Hepatocyte (in vitro differentiated cells): Measurements from ENCODE around the gene VASN.

Experiments
- CTCF ChIP-seq: fragments of 200-600 bp; sonication (generic); IDR thresholded peaks from 2 replicates; pipeline ENCODE4 v1.5.1; 2016; ENCODE audit warnings: antibody characterized with exemption, mild to moderate bottlenecking; ENCODE audit not compliant: poor library complexity
- EZH2 ChIP-seq: fragments of 200-600 bp; sonication (generic); IDR thresholded peaks from 2 replicates; pipeline ENCODE4 v1.6.1; 2016; ENCODE audit warnings: antibody characterized with exemption, mild to moderate bottlenecking, borderline replicate concordance
- EZH2phosphoT487 ChIP-seq: fragments of 200-600 bp; sonication (generic); IDR thresholded peaks from one replicate; pipeline ENCODE4 v1.6.1; 2018; ENCODE audit warnings: antibody characterized with exemption, mild to moderate bottlenecking, low read depth, moderate library complexity; ENCODE audit not compliant: unreplicated experiment, severe bottlenecking

DNA sequence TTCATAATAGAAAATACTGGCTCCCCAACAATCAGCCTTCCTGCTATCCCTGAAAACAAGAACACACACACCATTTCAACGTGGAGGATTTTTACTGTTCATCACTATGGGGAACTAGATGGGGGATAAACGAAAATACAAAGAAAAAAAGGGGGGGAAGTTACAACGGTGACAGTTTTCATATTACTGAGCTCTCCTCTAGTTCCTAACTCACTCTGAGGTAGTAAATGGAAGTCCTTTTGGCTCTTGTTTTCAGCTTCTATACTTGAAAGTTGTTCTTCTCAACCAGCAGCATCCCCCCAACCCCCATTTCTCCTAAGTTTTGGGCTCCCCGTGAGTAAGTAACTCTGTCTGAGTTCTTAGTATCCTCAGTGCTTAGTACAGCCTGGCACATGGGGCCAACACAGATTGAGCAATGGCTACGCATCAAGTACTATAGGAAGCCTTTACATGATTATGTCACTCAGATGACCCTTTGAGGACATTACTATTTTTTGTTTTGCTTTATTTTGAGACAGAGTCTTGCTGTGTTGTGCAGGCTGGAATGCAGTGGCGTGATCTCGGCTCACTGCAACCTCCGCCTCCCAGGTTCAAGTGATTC, 49.0 kb downstream of the VASN start:
- TF ChIP-seq CTCF: no peak
- no peak for TF ChIP-seq EZH2
- TF ChIP-seq EZH2phosphoT487: no peak
